HG02759 (cell line): ENCODE data around the gene IGSF21.

Experiments
- ATAC-seq: cut with Tn5 transposase; IDR thresholded peaks from one replicate; pipeline ENCODE4 v1.9.1; 2021; ENCODE audit warnings: mild to moderate bottlenecking, moderate library complexity; ENCODE audit not compliant: unreplicated experiment

Gene IGSF21

GRCh38 chr1:18390953-18391352, 283.4 kb downstream of the IGSF21 start:
- ATAC-seq: no peak

DNA sequence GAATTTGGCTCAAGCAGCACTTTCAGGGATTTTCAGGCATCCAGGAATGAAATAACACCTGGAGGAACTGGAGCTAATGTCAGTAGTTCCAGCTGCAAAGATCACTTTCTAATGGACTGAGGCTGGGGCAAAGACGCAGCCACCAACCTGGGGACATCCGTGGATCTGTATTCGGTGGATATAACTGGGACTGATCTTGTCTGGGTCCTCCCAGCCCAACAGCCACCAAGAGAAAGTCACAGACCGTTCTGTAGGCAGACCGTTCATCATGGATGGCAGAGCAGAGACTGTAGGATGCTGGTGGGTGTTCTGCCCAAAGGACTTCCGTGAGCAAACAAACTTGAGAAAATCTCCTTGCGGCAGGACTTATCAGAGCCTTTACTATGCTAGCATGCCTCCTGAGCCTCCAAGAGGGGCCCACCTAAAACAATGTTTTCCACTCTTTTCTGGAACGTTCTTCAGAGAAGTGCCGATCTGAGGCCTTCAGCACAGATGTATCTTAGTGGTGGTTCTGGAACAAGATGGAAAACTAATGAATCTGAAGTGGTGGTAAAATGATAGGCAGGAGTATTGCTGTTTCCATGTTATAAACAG, 287.1 kb downstream of the IGSF21 start:
- no peak for ATAC-seq

- no peak for ATAC-seq
Observed at GRCh38 chr1:18396247-18396980, 288.8 kb downstream of the IGSF21 start.

DNA sequence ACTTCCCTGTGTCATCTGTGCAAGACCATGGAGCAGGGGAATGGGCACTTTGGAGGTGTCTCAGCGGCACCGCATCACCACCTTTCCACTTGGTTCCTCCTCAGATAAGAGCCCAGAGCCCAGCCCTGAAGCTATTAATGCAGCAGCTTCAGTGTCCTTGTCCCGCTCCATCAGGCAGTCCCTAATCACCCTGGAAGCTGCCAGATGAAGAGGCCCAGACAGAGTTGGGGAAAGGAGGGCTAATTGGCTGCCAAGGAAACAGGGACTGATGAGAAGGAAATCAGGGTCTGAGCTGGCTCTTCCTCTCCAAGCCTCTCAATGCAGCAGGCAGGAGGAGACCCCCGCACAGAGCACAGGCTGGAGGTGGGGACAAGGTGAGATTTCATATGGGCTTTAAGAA, 290.0 kb downstream of the IGSF21 start:
- no peak for ATAC-seq

- ATAC-seq: no peak
Observed at GRCh38 chr1:18398791-18399530, 291.4 kb downstream of the IGSF21 start.

GRCh38 chr1:18400347-18401102, 292.9 kb downstream of the IGSF21 start:
- ATAC-seq: no peak

GRCh38 chr1:18401921-18402320, 294.3 kb downstream of the IGSF21 start:
- no peak for ATAC-seq

DNA sequence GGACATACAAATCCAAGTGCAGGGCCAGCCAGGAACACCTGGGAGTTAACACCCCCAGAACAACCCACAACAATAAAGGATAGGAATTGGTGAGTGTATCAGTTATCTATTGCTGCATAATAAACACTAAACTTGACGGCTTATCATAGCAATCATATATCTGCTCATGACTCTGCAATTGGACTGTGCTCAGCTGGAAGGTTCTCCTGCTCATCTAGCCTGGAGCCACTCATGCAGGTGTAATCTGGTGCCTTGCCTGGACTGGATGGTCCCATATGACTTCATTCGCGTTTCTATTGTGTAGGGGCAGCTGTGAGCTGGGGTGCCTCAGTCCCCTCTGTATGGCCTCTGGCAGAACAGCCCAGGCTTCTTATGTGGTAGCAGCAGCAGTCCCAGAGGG, 296.9 kb downstream of the IGSF21 start:
- ATAC-seq: no peak

DNA sequence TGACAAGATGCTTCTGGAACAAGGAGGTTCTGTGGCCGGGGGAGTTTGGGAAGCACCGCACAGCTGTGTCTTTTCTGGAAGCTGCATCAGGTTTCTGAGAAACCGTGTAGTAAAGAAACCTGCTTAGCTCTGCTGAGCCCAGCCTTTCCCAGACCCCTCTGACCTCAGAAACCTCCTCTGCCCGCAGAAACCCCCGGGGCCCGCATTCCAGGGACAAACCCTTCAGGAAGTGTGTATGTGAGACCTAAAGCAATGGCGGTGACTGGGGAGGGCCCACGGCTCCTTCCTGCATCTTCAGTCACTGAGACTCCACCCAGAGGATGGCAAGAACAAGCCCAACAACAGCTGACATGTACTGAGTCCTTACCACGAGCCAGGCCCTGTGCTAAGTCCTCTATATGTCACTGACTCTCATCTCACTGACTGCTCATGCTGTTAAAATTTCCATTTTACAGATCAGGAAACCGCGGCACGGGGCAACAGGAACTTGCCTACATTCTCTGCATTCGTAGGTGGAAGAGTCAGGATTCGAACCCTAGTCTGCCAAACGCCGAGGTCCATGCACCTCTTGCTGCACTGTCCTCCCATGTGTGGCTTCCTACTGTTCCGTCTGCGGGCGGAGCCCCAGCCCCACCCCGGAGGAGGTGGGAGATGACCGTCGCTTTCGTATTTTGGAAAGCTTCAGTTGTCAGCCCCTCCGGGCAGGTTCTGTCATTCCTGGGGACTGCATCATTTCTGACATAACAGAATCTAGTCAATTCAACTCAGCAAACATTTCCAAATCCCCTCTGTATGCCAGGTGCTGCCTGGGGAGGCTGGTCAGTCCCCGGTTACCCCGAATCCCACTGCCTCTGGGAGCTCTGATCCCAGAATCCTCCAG, 299.8 kb downstream of the IGSF21 start:
- no peak for ATAC-seq

DNA sequence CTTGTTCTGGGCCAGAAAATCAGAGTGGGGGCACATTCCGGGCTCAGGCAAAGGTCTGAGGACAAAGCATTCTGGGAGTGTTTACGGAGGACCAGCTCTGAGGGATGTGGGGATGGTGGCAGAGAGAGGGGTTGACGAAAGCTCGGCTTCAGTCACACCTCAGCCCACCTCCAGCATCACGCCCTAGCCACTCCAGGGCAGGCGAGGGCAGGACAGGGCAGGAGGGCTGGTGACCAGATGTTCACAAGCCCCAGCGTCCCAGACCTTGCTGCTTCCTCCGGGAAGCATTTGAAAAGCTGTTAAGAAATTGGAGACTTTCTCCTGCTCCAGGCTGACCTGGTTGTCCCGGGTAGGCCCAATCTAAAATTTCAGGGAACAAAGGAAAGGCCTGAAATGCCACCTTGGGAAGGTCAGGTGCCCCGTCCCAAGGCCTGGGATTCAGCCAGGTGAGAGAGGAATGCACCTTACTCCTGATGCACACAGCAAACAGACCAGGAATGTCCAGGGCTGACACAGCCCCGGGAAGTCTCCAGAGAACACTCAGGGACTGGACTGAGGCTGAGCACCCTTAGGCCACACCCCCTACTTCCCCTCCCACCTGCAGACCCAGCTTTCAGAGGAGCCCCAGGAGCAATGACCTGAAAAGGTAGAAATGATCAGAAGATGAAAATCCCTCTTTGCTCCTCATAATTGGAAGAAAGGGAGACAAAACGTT, 301.2 kb downstream of the IGSF21 start:
- no peak for ATAC-seq

- ATAC-seq: no peak
Observed at GRCh38 chr1:18409609-18410237, 302.1 kb downstream of the IGSF21 start.

DNA sequence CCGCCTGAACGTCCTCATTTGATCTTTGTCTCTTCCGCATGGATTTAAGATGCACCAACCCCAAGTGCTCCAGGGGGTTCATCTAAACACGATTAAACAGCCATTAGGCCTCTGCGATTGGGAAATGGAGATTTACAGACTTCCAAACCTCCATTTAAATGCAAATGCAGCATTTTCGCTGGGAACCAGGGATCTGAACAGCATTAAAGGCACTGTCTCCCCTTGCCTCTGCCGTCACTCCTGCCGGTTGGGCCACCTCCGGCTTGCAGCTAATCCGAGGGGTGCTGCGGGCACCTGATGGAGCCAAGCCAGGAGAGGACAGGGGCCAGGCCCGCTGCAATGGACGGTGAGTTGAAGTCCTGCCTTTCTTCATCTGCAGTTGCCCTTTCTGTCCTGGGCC, 302.8 kb downstream of the IGSF21 start:
- no peak for ATAC-seq

DNA sequence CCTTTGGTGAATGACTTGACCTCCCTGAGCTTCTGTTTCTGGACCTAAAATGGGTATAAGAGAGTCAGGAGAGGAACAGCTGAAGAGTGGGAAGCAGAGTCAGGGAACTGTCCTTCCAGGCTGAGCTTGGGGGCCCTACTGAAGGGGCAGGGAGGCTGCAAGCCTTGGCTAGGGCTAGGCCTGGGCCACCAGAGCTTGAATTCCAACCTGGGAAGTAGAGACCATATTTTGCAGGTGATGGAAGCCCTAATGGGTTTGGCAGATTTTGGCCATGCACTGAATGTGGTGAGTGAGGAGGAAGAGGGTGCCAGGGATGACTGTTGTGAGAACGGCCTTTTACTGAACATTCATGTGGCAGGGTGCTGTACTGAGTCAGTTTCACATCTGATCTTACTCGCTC, 303.7 kb downstream of the IGSF21 start:
- no peak for ATAC-seq

- ATAC-seq: no peak
Observed at GRCh38 chr1:18411820-18412641, 304.4 kb downstream of the IGSF21 start.

DNA sequence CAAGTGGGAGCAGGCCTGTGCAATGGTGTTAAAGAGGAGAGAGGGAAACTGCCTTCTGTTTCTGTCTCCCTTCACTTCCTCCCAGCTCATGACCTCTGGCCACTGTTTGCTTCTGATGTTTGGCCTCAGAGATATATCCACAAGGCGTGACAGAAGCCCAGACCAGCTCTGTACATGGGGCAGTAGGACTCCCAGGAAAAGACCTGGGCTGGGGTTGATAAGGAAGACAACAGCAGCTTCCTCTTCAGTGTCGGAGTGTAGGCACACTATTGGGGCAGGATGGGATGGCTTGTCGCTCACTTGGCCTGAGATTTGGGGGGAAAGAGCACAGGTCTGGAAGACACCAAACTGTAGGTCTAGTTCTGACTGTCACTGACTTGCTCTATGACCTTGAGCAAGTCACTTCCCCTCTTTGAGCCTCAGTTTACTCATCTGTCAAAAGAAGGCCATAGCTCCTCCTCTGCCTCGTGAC, 305.3 kb downstream of the IGSF21 start:
- no peak for ATAC-seq

DNA sequence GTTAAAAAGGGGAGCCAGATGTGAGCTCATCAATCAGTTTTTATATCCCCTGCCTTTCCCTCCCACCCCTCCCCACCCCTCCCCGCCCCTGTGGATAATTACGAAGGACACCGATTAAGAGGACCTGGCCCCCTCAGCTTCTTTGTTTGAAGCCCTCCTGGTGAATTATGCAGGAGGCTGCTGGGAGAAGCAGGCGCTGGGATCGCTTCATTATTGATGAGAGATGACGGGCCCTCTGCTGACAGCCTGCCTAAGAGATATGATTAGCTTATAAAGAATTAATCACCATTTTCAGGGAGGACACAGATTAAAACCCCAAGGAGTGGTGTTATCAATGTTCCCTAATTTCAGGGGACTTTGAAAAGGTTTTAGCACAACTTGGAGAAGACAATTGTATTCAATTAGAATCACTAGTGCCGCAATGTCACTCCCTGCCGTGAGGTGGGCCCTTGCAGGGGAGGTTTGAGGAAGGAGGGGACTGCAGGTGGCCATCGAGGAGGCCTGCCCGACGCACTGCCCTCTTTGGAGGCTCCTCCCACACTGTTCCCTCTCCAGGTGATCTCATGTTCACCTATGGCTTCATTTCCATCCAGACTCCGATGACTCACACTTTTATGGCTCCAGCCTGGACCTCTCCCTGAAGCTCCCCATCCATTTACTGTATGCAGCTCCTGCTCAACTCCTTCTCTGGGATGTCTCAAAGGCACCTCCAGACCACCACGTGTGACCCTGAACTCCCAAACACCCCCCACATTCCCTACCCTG, 306.1 kb downstream of the IGSF21 start:
- ATAC-seq: no peak

- no peak for ATAC-seq
Observed at GRCh38 chr1:18414321-18414720, 306.7 kb downstream of the IGSF21 start.
